ENCODE measurements around the gene BCLAF1.

Gene BCLAF1

GRCh38 chr6:136208783-136209182 is 80.9 kb downstream of the BCLAF1 start:
- DNase-seq: no peak
